GM12892 (cell line): ENCODE measurements around the gene GPX5.

Source experiments
- POLR2A ChIP-seq: IDR thresholded peaks from 2 replicates; pipeline ENCODE4 v1.6.1; 2011; ENCODE audit warnings: low read depth, low read length, control low read depth
- POLR2AphosphoS5 ChIP-seq: IDR thresholded peaks from 2 replicates; pipeline ENCODE4 v1.6.1; 2011; ENCODE audit warnings: low read depth, low read length, control low read depth
- TAF1 ChIP-seq: IDR thresholded peaks from 2 replicates; pipeline ENCODE4 v1.6.1; 2011; ENCODE audit warnings: low read depth, mild to moderate bottlenecking, control low read depth, low read length, borderline replicate concordance

GRCh38 chr6:28583463-28583862, 57.8 kb downstream of the GPX5 start:
- no peak for TF ChIP-seq POLR2A
- no peak for TF ChIP-seq POLR2AphosphoS5
- TF ChIP-seq TAF1: no peak
